Hepatocyte (in vitro differentiated cells): ENCODE data around the gene NIM1K.

Experiments
- CTCF ChIP-seq: fragments of 200-600 bp; sonication (generic); IDR thresholded peaks from 2 replicates; pipeline ENCODE4 v1.5.1; 2016; ENCODE audit warnings: antibody characterized with exemption, mild to moderate bottlenecking; ENCODE audit not compliant: poor library complexity
- EZH2 ChIP-seq: fragments of 200-600 bp; sonication (generic); IDR thresholded peaks from 2 replicates; pipeline ENCODE4 v1.6.1; 2016; ENCODE audit warnings: antibody characterized with exemption, mild to moderate bottlenecking, borderline replicate concordance

- no peak for TF ChIP-seq CTCF
- TF ChIP-seq EZH2 = no peak
Measured at GRCh38 chr5:43256261-43256966, 64.4 kb downstream of the NIM1K start.
